ENCODE results near the gene NCSTN.

The NCSTN gene

GRCh38 chr1:160401487-160401805 is 58.3 kb downstream of the NCSTN start:
- Histone ChIP-seq H3K79me2 (ENCODE audit: insufficient read depth, low read length) (no peaks in the 10 kb centered on the region), H3K27me3 (ENCODE audit: low read length) (no peaks in the 10 kb centered on the region; the same call in 1 of the 2 replicates), H4K20me1 (ENCODE audit: low read depth, low read length) (no peaks in the 10 kb centered on the region), H3K9ac (ENCODE audit: low read length) (no peak overlapping the region), H3K9me2 (replicated peaks; ENCODE audit: insufficient read depth, low read length) (no peaks in the 10 kb centered on the region), H2AFZ (ENCODE audit: low read depth, low read length, severe bottlenecking) (no peak overlapping the region), H3K9me3 (ENCODE audit: insufficient read depth, low read length) (no peaks in the 10 kb centered on the region), H3K4me2 (ENCODE audit: low read depth, low read length, poor library complexity, severe bottlenecking) (no peak overlapping the region), H3F3A (ENCODE audit: insufficient read depth) (no peaks in the 10 kb centered on the region), H3K36me3 (ENCODE audit: low read length) (no peaks in the 10 kb centered on the region), H3K4me3 (ENCODE audit: insufficient read depth, low read length, poor library complexity, severe bottlenecking) (no peak overlapping the region), H3K27ac (ENCODE audit: low read depth, low read length) (no peak overlapping the region)
- TF ChIP-seq EZH2phosphoT487 (conservative IDR thresholded peaks at IDR 0.05; ENCODE audit: low read length), result no peak
- no peak for TF ChIP-seq CTCF (IDR thresholded peaks at IDR 0.05; ENCODE audit: insufficient read depth, low read length, poor library complexity, severe bottlenecking)

DNA sequence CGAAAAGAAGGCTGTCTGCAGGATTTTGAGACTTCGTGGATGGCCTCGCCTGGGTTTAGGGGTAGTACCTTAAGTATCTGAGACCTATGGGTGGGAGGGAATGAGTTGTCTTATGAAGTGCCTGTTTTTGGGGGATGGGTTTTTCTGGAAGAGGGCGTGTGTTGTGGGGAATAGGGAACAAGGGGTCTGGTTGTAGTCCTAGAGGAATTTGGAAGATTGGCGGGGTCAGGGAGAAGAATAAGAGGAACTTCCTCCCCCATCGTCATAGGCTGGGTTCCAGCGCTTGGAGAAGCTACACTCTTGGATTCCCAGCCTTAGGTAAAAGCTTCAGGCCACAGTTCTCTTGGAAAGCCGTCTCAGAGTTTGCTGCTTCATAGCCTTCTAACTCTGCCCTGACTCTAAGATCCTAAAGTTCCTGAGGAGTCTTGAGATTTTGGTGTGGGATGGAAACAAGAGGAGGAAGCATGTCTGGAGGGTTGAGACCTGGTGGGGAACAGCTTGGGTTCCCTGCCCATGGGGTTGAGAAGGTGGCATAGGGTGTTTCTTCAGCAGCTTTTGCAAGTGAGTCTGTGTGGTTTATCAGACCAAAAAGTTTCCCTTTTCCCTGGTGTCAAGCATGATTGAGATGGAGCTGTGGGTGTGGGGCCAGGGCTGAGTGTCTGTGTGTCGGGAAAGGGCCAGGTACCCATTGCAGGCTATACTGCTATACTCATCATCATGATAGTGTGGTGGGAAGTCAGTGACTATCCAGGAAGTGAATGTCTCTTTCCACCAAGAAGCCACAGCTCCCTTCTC is 59.0 kb downstream of the NCSTN start:
- no peaks in the 10 kb centered on the region for H3F3A ChIP-seq (ENCODE audit: insufficient read depth)
- no peak overlapping the region for H3K4me3 ChIP-seq (ENCODE audit: insufficient read depth, low read length, poor library complexity, severe bottlenecking)
- H3K79me2 ChIP-seq (ENCODE audit: insufficient read depth, low read length), result no peaks in the 10 kb centered on the region
- H3K9me3 ChIP-seq (ENCODE audit: insufficient read depth, low read length), result no peaks in the 10 kb centered on the region
- no peaks in the 10 kb centered on the region for H3K9me2 ChIP-seq (replicated peaks; ENCODE audit: insufficient read depth, low read length)
- TF ChIP-seq CTCF (IDR thresholded peaks at IDR 0.05; ENCODE audit: insufficient read depth, low read length, poor library complexity, severe bottlenecking) (no peak), EZH2phosphoT487 (conservative IDR thresholded peaks at IDR 0.05; ENCODE audit: low read length) (no peak)
- no peak overlapping the region for H2AFZ ChIP-seq (ENCODE audit: low read depth, low read length, severe bottlenecking)
- no peak overlapping the region for H3K27ac ChIP-seq (ENCODE audit: low read depth, low read length)
- no peak overlapping the region for H3K9ac ChIP-seq (ENCODE audit: low read length)
- no peaks in the 10 kb centered on the region for H4K20me1 ChIP-seq (ENCODE audit: low read depth, low read length)
- no peaks in the 10 kb centered on the region for H3K36me3 ChIP-seq (ENCODE audit: low read length)
- no peak overlapping the region for H3K4me2 ChIP-seq (ENCODE audit: low read depth, low read length, poor library complexity, severe bottlenecking)
- no peaks in the 10 kb centered on the region; the same call in 1 of the 2 replicates for H3K27me3 ChIP-seq (ENCODE audit: low read length)

DNA sequence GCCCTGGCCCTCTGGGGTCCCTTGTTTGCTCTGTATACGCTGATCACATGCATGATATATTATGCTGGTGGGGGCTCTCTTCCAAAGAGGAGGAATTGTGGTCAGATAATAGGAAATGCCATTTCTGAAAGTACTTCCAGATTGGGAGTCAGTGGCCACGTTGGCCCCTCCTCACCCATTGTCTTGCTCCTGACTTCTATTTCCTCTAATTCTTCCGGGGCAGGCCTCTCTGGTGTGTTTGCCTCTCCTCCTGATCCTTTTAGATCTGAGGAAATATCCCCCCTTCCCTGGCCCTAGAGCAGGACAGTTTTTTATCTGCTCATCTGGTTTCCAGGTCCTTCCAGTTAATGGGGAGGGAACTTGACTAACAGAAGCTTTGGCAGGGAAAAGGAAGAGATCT is 60.1 kb downstream of the NCSTN start:
- Histone ChIP-seq H3K4me3 (ENCODE audit: insufficient read depth, low read length, poor library complexity, severe bottlenecking) (no peak overlapping the region), H4K20me1 (ENCODE audit: low read depth, low read length) (no peaks in the 10 kb centered on the region), H2AFZ (ENCODE audit: low read depth, low read length, severe bottlenecking) (no peak overlapping the region), H3F3A (ENCODE audit: insufficient read depth) (no peaks in the 10 kb centered on the region), H3K27me3 (ENCODE audit: low read length) (no peaks in the 10 kb centered on the region; the same call in 1 of the 2 replicates), H3K27ac (ENCODE audit: low read depth, low read length) (no peak overlapping the region), H3K36me3 (ENCODE audit: low read length) (no peaks in the 10 kb centered on the region), H3K9ac (ENCODE audit: low read length) (no peak overlapping the region), H3K79me2 (ENCODE audit: insufficient read depth, low read length) (no peaks in the 10 kb centered on the region), H3K4me2 (ENCODE audit: low read depth, low read length, poor library complexity, severe bottlenecking) (no peak overlapping the region), H3K9me2 (replicated peaks; ENCODE audit: insufficient read depth, low read length) (no peaks in the 10 kb centered on the region), H3K9me3 (ENCODE audit: insufficient read depth, low read length) (no peaks in the 10 kb centered on the region)
- no peak for TF ChIP-seq CTCF (IDR thresholded peaks at IDR 0.05; ENCODE audit: insufficient read depth, low read length, poor library complexity, severe bottlenecking)
